NCI-H2196 (cell line): ENCODE results near the gene HOXC5.

Experiments used
- DNase-seq: peaks from one replicate; lab custom pipeline; 2025; ENCODE audit not compliant: unreplicated experiment; lab: John Stamatoyannopoulos, UW

Gene HOXC5

GRCh38 chr12:54019091-54019811, 13.6 kb upstream of the HOXC5 start:
- DNase-seq: no peak

- DNase-seq: no peak
Measured at GRCh38 chr12:54019924-54020590, 12.8 kb upstream of the HOXC5 start.

- DNase-seq: no peak
Measured at GRCh38 chr12:54020591-54021405, 12.1 kb upstream of the HOXC5 start.

DNA sequence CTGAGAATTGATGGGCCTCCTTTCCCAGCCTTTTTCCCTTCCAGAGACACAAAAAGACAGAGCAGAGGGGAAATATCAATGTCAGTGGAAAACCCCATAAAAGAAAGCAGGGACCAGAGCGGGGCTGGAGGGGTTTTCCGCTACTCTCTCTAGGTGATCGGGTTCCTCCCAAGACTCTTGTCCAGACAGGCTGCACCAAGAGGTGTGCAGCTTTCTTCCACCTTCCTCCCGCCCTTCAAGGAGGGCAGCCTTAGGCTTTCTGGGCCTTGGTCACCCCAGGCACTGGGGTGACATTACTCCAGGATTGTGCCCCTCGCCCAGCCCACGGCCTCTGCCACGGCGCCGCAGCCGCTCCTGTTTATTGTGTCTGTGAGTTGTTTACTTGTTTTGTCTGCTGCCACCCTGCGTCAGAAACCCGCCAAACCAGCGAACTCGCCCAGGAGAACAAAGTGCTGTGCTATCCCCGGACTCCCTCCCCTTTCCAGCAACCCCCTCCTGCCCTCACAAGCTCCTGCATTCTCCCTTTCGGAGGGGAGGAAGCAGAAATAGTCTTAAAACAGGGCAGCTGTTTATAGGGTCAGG, 11.3 kb upstream of the HOXC5 start:
- DNase-seq: no peak

DNA sequence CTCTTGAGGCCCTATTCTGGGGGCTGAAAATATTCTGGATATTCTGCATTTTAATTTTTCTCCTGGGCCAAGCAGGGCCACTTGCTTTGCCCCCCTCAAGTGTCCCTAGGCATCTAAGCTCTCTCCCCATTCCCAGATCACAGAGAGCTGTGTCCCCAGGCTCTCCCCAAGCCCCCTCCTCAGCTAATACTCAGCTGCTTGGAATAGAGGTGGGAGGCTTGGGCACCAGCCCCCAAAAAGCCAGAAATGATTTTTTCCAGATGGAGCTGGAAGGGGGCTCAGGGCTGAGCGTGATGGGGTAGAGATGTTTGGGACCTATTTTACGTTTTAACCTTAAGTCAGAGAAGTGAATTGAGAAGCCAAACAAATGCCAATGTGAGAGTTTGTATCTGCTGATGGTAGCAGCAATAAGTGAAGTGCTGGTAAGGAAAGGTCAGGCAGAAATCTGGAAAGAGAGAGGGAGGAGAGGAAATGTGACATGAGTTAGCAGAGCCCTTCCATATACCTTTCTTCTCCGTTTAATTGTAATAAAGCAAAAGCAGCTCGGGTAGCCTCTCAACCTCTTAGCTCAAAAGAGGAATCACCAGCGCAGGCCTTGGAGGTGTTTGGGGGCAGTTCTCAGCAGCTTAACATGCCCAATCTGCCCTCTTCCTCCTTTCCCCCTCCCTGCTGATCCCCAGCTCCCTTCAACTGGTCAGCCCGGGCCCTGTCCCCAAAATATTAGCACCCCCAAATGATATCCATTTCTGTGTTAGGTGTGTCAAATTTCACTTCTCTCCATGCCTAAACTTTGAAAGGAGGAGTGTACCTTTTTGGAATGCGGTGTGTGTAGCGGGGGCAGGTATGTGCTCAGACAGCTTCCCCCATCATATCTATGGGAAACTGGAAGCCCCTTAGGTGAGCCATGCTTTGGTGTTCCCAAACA, 9.6 kb upstream of the HOXC5 start:
- no peak for DNase-seq

DNA sequence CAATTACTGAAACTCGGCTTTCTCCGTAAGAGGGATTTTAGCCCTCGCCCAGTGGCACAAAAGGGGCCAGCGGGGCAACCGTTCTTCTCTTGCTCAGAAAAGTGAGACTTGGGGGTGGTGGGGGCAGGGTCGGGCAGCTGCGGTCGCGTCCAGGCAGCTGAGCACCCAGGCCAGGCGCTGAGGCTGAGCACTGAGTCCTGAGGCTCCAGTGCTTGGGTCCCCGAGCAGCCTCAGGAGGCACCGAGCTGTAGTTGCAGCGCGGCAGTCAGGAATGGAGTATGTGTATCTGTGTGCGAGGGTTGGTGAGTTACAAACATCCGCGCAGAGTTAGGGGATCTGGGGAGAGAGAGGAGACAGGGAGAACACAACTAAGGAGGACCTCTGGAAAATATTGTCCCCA, 8.7 kb upstream of the HOXC5 start:
- DNase-seq: no peak

DNA sequence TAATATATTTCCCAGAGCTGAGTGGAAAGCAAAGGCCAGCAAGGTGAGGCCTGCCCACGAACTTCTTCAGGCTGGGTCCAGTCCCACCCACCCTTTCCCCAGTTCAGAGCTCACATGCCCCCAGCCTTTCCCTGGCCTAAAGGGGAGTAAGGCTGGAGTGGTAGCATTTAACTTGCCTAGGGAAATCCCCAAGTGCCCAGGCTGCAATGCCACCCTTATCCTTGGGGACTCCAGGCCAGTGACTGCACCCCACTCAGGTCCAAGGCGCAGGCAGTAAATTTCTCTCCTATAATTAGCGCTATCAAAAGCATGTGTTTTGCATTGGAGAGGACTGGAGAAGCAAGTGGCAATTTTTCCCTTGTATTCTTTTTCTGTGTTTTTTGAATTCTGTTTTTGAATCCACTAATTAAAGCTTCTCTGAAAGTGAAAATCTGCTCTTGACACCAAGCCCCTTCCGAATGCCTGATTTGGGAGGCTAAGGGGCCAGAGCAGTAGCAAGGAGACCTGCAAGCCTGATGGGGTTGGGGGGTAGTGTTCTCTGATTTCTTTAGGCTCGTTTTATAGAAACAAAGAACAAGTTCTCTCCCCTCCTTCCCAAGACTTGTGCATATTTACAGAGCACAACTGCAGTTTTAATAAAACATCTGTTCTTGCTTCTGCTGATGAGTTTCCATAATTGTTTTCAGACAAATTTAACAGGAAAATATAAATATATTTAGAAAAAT, 8.1 kb upstream of the HOXC5 start:
- DNase-seq: no peak

DNA sequence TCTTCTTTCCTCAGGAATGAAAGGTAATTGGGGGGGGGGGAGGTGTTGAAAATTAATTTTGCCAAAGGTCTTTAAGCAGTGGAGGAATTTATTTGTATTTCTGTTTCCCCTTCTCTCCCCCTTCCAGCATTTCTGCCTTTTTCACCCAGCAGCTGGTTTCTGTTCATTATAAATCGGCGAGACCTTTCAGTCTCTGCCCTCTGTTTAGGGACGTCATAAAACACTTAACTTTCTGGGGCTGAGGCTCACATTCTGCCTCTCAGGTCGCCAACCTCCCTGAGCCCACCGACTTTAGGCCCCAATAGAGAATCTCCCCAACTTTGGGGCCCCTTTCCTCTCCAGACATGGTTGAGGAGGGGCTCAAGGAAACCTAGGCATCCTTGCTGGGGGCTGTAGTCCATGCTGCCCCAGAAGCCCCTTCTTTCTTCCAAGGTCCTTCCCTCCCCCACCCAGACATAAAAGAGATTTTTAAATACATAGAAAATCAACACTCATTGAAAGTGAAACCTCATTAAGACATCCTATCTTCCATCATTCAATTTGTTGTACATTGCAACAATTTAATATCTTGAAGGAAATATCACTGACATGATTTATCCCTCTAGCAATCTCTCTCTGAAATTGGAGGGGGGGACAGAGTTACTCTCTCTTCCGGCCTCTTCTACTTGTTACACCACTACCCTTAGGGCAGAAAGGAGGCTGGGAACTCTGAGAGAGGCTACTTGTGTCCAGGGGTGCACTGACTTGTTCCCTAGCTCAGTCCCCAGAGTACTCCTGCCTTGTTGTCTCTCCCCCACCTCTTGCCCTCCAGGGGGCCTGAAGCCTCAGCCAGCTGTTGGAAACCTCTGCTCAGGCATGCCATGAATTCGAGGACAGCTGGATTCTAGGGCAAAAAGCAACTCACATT, 7.1 kb upstream of the HOXC5 start:
- no peak for DNase-seq

GRCh38 chr12:54026640-54027441, 6.0 kb upstream of the HOXC5 start:
- no peak for DNase-seq

GRCh38 chr12:54027442-54027786, 5.4 kb upstream of the HOXC5 start:
- DNase-seq: no peak

- no peak for DNase-seq
Measured at GRCh38 chr12:54028314-54029201, 4.3 kb upstream of the HOXC5 start, which contains the start of gene HOXC6. TSS of gene HOXC6 (plus strand) at chr12:54028440. CDS start at chr12:54028522, 82 bp downstream.

- DNase-seq: no peak
Measured at GRCh38 chr12:54029529-54030441, 3.1 kb upstream of the HOXC5 start.

DNA sequence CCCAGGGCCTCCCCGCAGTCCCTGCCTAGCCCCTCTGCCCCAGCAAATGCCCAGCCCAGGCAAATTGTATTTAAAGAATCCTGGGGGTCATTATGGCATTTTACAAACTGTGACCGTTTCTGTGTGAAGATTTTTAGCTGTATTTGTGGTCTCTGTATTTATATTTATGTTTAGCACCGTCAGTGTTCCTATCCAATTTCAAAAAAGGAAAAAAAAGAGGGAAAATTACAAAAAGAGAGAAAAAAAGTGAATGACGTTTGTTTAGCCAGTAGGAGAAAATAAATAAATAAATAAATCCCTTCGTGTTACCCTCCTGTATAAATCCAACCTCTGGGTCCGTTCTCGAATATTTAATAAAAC, 2.4 kb upstream of the HOXC5 start:
- no peak for DNase-seq

DNA sequence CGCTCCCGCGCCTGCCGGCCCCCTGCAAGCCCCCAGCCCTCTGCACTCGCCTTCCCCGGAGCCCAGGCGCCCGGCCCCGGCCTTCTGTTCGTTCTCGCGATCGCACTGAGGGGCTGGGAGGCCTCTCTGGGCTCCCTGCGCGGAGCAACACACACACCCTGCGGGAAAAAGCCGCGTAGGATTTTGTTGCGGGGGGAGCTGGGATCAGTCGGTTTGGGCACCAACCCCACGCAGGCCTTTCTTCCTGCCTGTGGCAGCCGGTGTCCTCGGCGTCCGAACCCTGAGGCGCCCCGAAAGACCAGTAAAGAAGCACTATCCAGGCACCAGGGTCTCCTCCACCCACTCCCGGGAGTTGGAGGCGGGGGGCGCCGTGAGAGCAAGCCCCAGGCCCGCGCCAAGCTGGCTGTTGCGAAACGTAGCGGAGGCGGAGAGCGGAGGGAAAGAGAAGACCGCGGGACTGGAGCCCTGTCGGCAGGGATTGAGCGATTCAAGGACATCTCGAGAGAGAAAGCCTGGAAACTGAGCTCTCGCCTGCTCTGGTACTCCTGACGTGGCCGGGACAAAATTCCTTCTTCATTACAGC, 1.9 kb upstream of the HOXC5 start:
- no peak for DNase-seq

GRCh38 chr12:54031480-54031879, 1.4 kb upstream of the HOXC5 start:
- DNase-seq: no peak
